Measurements from ENCODE around the gene CD28.
"Not testable (repeated sequence)": the region's sequence is repeated elsewhere in the genome, so short reads cannot be mapped to it uniquely, and the experiment has no call there.

Gene CD28

DNA sequence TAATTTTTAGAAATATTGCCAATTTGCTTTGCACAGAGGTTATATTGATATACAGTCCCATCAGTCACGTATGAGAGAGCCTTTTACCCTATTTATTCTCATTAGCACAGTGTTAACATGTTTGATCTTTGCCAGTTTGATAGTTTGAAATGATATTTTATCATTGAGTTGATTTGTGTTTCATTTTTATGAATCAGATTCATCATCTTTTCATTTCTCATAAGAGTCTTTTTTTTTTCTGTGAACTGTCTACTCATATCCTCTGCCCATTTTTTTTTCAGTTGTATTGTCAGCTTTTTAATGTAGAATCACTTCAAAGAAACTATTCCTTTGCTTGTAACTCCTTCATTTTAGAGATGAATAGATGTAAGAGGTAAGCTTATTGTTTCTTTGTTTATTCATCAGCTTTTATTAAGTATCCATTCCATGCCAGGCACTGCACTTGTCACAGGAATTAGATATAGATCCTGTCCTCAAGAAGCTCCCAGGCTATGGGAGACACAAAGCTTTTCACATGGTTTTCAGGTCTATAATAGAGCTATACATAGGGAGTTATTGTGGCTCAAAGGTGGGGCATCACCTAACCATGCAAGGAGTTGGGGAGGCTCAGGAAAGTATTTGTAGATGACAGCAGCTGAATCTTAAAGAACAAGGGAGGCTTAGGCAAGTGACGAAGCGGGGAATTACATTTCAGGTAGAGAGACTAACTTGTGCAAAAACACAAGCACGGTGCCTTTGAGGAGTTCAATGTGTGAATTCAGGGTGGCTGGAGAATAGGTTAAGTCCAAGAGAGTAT is 42.1 kb downstream of the CD28 start:
- DNase-seq (ENCODE audit: low read depth, low spot score) = no peak

DNA sequence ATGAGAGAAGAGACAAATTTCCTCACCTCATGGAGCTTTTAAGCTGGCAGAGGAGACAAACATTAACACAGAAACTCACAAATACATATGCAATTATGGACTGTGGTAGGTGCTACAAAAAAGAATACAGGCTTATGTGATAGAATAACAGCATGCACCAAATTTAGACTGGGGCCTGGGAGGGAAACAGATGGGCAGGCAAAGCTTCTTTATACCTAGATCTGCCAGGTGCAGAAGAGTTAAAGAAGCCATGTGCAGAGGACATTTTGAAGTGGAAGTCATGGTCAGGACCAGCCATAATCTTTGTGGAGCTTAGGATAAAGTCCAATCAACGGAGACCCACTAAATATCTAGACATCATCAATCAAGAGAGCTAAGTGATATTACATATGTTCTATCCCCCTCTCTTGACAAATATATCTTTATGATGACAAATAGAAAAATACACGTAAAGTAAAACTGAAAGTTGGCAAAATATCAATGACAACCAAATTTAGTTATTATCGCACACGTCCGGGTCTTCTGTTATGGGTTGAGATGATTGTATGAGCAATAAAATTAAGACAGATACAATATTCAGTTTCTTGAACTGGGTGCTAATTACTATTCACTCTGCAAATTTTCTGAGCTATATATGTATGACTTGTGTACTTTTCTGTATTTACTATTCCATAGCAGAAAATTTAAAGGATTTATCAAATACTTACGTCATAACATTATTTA is 44.1 kb downstream of the CD28 start:
- no peak for DNase-seq (ENCODE audit: low read depth, low spot score)

DNA sequence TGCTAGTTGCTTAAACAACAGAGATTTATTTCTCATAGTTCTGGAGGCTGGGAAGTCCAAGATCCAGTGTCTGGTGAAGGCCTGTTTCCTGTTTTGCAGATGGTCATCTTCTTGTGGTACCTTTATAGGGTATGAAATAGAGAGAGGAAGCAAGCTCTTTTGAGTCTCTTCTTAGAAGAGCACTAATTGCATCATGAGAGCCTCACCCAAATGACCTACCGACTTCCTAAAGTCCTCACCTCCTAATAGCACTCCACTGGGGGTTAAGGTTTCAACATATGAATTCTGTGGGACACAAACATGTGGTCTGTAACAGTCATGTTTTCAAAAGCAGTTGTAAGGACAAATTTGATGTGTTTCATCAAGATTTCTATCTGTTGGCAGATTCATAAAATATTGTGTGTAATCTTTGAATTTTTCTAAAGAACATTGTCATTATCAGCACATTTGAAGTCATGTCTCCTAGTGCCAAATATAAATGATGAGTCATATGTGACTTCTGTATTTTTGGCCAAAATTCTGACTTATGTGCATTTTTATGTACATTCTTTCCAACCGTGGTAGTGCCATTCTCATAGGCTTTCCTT is 45.3 kb downstream of the CD28 start:
- no peak for DNase-seq (ENCODE audit: low read depth, low spot score)

DNA sequence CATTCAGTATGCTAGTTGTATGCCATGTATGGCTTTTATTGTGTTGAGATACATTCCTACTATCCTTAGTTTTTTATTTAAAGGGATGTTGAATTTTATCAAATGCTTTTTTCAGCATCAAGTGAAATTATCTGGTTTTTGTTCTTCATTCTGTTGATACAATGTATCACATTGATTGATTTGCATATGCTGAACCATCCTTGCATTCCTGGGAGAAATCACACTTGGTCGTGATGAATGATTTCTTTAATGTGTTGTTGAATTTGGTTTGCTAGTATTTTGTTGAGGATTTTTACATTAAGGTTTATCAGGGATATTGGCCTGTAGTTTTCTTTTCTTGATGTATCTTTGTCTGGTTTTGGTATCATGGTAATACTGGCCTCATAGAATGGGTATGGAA is 49.7 kb downstream of the CD28 start:
- DNase-seq (ENCODE audit: low read depth, low spot score) = no peak

DNA sequence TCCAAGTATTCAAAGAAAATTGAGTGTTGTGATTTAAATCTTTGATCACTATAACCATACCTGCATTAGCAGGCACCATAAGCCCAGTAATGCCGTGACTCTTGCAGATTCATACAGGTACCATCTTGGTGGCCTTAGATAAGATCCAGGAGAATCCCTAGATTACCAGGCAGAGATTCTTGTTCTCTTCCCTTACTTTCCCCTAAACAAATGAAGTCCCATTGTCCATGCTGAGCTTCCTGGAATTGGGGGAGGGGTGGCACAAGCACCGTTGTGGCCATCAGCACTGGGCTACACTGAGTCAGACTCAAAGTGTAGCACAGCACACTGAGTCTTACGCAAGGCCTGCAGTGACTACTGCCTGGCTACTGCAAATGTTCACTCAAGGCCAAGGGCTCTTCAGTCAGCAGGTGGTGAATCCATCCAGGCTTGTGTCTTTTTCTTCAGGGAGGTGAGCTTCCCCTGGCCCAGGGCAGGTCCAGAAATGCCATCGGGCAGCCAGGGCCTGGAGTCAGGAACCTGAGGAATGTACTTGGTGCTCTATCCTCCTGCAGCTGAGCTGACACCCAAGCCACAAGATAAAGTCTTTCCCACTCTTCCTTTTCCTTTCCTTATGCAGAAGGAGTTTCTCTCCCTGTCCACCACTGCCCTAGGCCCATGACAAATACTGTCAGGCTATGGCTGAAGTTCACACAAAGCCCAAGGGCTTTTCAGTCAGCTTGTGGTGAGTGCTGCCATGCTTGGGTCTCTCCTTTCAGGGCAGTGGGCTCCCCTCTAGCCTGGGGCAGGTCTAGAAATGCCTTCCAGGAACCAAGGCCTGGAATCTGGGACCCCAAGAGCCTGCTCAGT is 52.6 kb downstream of the CD28 start:
- no peak for DNase-seq (ENCODE audit: low read depth, low spot score)

DNA sequence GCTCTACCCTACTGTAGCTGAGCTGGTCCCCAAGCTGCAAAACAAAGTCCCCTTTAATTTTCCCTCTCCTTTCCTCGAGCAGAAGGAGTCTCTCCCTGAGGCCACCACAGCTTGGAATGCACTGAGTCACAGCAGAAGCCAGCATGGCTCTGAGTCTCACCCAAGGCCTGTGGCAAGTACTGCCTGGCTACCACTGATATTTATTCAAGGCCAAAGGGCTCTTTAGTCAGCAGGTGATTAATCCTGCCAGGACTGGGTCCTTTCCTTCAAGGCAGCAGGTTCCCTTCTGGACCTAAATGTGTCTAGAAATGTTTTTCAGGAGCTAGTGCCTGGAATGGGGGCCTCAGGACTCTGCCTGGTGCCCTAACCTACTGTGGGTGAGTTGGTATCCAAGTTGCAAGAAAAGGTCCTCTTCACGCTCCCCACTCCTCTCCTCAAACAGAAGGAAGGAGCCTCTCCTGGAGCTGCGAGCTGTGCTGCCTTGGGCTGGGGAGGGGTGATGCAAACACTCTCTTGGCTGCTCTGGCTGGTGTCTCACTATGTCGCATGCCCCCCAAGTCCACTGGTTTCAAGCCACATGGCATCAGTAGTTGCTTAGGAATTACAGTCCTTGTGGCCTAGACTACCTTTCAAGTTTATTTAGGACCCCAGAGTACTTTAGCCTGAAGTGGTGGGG is 53.4 kb downstream of the CD28 start:
- DNase-seq (ENCODE audit: low read depth, low spot score) = no peak

DNA sequence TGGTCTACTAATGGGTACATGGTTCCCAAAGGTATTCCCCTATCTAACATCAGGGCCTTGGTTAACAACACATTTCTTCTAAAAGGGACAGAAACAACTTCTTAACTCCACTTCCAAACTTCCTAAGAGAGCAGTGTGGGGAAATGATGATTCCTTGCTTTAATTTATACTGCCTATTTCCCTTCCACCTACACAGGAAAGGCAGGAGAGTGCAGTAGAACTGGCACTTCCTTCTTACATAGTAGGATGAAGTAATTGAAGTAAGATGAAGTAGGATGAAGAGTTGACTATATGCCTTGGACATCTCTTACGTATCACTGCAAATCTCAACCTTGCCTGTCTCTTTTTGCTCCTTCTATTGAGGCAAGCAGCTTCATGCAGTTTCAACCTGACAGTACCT is 54.7 kb downstream of the CD28 start:
- DNase-seq (ENCODE audit: low read depth, low spot score) = no peak

DNA sequence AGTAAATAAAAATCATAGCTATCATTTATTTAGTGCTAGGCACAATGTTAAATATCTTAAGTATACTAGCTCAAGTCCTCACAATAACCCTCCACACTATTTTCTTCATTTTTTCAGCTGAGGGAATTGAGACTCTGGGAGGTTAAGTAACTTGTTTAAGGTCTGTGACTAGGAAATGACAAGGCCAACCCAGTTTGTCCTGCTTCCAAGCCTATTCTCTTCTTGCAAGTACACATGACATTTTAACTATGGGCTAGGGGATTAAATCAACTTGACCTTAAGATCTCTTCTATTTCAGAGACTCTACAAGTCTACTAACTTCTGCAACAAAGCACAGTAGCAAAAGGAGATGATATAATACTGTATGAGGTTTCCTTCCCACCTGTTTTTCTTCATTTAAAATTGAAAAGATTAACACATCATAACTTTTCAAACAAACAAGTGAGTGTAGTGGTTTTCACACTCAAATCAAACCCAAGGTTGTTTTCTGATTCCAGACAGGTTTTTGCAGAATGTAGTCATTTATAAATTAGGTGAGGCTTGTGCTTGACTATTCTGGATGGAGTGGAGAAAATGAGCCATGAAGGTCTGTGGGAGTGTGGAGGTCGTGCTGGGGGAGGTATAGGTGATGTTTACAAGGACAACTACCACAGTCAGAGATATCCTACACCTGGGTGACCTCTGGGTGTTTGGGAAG is 57.0 kb downstream of the CD28 start:
- no peak for DNase-seq (ENCODE audit: low read depth, low spot score)

DNA sequence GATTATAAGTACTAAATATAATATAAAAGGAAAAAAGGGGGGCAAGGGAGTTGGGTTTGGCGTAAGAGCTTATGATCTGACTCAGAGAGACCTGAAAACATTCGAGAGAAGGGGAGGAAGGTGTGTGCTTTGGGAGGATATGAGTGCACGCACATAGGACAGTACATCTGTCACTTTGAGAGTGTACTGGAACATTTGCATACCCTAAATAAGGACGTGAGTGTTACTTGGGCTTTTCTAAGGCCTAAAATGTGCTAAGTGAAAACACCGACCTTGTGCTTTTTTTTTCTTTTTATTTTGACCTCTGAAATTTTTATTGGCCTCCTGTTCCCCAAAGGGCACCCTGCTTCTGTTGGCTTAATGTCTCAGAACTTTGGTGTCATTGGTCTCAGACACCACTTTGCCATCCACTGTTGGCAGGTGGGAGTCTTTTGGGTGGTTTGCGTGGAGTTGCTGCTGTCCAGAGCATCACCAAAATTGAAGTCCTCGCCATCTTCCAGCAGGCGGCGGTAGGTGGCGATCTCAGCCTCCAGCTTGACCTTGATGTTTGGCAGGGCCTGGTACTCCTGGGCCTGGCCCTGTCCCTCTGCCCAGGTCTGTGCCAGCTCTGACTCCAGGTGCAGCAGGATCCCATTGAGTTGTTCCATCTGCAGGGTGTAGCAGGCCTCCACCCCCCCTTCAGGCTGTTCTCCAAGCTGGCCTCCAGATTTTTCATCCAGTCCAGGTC is 57.7 kb downstream of the CD28 start:
- no peak for DNase-seq (ENCODE audit: low read depth, low spot score)

DNA sequence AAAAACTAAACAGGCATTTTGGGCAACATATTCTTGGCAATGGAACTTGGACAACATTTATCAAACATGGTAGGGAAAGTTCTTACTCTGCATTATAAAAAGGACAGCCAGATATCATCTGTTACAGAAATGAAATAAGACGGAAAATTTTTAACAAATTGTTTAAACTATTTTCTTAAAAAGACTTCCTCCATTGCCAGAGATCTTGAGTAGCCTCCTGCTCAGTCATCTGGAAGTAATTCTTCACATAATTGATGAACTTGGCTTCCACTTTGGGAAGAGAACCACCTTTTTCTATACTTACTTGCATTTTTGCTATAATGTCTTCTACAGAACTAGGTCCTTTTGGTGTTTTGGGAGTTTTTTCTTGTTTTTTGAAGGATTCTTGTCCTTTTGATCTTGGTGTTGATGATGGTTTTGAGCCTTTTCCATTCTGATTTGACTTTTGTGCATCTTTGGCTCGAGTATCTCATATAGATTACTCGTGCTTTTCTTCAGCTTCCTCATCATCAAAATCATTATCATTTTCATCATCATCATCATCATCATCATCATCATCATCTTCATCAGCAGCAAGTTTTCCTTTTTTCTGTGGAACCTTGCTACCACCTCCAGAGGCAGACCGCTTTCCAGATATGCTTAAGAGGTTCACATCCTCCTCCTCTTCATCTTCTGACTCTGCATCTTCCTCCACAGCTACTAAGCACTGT is 66.2 kb downstream of the CD28 start:
- DNase-seq (ENCODE audit: low read depth, low spot score) = no peak

DNA sequence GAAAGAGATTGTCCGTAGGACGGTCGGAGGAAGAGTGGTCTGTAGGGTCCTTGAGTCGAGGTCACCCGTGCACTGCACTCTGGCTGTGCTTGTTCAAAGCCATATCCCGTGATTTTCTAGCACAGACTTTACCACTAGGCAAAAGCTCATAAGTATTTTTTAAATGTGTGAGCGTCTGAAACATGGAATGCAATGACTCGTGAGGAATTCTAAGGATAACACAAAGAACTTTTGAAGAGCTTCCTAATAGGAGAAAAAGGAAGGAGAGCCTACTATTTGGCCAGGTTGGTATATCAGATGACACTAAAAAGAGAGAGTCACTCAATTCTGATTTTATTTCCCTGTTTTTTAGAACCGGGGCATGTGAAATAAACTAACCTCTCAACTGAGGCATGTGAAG is 68.3 kb downstream of the CD28 start:
- DNase-seq (ENCODE audit: low read depth, low spot score) = no peak

DNA sequence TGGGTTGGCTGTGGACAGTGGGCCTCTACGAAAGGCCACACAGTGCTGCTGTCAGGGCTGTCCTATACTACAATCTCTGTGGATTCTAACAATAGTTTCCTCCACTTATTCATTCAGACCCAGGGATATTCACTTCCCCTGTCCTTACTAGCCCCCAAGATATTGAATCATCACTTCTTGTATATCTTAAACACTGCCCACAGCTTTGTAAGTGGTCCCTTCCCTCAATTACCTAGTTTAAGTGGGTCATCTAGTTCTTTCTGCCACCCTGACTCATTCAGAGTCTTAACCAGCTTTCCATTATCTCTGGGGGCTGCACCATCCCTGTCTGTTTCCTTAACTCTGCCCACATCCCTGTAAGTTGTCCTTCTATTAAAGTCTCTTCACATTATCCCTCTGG is 69.2 kb downstream of the CD28 start:
- DNase-seq (ENCODE audit: low read depth, low spot score) = no peak

DNA sequence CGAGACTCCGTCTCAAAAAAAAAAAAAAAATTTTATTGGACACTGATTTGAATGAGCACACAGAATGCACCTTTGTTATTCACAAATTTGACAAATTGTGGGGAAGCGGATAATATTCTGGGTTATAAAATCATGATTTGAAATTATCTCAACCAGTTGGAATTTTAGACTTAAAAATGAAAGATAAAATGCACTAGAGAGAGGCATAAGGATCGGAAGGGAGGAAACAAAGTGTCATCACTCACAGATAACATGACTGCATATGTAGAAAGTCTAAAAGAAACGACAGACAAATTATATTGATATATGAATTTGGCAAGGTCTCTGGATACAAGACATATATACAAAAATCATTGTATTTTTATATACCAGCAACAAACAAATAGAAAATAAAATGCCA is 70.6 kb downstream of the CD28 start:
- DNase-seq (ENCODE audit: low read depth, low spot score) = no peak

DNA sequence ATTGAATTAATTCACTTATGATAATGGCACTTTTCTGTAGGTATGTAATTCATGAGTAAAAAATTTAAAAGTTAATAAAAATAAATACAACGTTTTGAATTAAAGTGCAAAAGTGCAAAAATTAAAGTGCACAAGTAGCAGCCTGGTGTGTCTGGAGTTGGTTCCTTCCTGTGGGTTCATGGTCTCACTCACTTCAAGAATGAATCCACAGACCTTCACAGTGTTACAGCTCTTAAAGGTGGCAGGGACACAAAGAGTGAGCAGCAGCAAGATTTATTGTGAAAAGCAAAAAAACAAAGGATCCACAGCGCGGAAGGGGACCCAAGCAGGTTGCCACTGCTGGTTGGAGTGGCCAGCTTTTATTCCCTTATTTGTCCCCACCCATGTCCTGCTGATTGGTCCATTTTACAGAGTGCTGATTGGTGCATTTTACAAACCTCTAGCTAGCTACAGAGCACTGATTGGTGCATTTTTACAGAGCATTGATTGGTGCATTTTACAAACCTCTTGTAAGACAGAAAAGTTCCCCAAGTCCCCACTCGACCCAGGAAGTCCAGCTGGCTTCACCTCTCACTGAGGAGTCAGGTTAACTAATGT is 73.1 kb downstream of the CD28 start:
- not testable (repeated sequence) for DNase-seq (ENCODE audit: low read depth, low spot score)

DNA sequence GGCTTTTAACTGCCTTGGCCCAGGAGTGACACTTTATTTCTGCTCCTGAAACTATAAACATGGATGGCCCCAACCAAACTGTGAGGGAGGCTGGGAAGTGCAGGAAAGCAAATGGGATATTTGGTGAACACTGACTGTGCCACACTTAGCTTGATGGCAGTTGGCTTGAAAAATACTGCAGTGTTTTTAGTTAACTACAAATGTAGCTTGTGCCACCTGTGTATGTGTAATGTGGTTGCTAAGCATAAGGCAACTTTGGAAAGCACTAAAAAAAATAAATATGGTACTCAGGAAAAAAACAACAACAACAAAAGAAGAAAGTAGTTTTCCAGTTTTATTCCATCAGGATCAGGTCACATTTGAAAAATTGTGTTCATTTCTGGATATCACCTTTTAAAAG is 73.8 kb downstream of the CD28 start:
- DNase-seq (ENCODE audit: low read depth, low spot score) = no peak

DNA sequence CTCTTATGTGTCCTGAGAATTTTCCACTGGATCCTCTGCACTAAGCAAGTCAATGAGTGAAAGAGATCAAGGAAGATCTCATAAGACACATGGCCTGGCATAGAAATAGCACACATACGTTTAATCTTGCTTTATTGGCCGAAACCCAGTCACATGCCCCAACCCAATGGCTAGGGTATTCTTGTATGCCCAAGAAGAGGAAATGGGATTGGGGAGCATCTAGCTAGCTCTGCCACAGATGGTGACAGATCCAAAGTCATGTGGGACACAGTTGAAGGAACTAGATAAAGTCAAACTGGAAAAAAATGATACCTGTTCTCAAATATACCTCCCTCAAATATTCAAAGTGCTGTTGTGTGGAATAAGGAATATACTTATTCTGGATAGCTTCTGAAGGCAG is 74.7 kb downstream of the CD28 start:
- DNase-seq (ENCODE audit: low read depth, low spot score) = no peak

DNA sequence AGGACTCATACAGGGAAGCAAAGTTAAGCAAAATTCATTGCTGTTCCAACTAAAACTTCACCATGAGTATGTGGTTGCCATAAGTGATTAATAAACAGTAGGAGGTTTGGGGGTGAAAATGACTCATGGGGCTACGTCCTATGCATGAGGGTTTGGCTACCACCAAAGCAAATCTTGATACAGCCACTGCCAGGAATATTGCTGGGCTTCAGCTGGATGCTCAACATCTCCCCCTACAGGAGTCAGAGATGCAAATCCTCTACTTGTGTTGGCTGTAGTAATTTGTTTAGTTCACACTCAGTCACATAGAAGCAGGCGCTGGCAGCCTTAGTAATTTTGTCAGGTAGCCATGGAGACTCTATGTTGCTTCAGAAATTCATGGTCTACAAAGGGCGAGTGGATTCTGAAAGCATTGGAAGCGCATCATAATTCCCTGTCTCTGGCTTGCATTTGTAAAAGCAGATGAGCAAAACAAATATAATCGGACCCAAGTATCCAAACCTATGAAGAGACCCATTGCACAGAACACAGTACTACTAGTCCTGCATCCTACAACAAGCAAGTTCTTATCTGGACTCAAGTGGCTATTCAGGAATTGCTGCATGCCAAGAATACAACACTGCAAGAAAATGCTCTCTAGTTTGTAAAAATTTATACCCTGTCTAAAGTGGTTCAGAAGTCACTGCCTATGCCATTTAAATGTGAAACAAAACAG is 76.0 kb downstream of the CD28 start:
- DNase-seq (ENCODE audit: low read depth, low spot score) = no peak

DNA sequence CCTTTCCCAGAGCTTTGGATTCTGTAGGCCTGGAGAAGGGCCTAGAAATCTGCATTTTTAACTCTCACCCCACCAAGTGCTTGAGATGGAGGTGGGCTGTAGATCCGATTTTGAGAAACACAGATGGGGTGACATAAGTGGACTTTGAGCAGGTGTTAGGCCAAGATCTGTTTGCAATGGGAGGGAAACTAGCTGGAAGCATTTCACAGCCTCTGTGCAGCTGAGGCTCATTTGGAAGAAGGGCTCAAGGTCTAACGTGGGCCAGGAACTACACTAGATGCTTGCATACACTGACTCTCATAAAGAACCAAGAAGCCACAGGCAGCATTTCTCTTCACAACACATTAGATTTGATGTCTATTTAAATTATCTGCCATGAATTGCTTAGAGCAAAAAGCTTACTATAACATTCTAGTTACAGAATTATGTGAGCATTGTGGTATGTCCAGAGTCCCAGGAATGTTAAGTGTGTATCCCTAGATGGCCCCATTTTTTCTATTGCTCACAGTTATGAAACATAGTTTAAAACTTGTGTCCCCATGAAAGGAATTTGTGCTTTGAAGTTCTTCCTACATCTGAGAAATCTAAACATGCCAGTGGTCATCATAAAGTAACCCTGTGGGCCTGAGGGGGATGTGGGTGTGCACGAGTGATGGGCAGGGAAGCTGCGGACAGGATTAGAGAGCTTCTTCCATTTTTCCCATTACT is 77.2 kb downstream of the CD28 start:
- DNase-seq (ENCODE audit: low read depth, low spot score) = no peak

All from brain pericyte (primary cell).